ENCODE measurements around the gene LYPLAL1.
"Not testable (repeated sequence)": the region's sequence is repeated elsewhere in the genome, so short reads cannot be mapped to it uniquely, and the experiment has no call there.

Gene LYPLAL1

DNA sequence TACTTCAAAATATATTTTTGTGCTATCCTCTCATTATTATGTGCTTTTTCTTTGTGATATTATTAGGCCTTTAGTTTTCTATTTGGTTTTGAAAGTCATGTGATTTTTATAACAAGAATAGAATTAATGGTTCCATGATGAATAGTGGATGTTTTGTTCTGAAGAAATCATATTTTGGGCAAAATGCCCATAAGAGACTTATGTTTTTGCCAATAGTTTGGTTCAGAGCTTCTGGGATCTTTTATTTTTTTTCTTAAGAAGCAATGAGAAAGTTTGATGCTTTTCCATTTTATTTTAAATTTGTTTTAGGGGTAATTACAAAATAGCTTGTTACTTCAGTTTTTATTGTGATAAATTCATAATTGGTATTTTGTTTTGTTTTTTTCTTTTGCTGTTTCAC, 49.8 kb downstream of the LYPLAL1 start:
- no peak for DNase-seq

DNA sequence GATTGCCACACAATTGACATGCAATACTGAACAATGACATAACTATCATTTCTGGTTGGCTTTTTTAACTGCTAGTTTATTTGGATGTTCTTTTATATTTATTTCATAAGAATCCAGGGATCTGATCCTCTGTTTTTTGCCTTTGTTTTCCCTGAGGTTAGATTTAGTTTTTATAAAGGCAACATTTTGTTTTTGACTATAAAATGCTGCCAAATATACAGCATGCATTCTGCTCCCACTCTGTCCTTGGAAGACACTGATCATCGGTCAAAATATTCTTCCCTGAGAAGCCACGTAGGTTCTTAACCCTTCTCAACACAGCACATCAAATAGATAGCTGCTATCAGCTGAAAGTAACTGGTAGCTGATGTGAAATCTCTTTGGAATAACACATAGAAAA, 52.5 kb downstream of the LYPLAL1 start:
- no peak for DNase-seq

DNA sequence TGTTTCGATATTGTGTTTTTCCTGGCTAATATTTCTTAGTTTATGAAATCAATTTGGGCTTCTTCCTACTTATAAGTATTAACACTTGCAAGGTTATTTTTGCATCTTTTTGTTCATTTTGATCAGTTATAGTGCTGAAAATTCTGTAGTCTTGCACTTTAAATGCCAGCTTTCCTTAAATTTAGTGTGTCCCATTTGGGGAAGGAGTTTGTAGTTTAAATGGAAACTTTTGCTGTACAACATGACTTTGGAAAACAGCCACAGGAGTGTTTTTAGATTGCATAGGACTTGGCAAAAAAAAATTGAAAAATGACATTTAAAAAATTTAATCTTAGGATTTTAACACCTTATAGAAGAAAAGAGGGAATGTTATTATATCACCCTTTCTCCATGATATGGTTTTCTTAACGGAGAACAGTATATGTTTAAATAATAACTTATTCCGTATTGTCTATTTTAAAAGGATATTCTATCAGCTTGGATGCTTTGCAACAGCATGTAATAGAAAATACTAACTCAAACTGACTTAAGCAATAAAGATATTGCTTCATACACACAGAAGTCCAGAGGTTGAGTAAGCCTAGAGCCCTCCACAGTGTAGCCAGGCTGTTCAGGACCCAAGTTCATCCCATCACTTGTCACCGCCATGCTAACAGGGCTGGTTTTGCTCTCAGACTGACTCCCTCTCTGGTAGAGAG, 53.8 kb downstream of the LYPLAL1 start:
- no peak for DNase-seq

DNA sequence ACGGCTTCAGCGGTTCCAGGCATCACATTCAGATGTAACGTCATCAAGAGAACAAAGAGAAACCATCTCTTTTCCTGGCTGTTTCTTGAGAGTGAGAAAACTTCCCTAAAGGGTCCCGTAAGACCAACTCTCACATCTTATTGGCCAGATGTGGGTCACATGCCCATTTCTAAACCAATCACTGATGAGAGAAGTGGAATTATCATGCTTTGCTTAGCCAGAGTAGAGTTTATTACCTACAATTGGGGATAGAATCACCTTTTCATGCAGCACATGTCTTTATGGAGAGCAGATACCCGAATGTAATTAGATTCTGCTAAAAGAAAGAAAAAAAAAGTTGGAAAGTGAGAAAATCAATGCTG, 54.4 kb downstream of the LYPLAL1 start:
- DNase-seq, result no peak

DNA sequence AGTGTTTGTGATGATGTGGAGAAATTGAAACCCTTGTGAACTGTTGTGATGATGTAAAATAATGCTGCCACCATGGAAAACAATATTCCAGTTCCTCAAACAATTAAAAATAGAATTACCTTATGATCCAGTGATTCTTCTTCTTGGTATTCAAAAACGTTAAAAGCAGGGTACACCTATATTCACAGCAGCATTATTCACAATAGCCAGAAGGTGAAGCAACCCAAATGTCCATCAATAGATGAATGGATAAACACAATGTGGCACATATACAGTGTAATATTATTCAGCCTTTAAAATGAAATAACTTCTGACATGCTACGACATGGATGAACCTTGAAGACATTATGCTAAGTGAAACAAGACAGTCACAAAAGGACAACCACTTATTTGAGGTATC, 59.2 kb downstream of the LYPLAL1 start:
- no peak for DNase-seq

DNA sequence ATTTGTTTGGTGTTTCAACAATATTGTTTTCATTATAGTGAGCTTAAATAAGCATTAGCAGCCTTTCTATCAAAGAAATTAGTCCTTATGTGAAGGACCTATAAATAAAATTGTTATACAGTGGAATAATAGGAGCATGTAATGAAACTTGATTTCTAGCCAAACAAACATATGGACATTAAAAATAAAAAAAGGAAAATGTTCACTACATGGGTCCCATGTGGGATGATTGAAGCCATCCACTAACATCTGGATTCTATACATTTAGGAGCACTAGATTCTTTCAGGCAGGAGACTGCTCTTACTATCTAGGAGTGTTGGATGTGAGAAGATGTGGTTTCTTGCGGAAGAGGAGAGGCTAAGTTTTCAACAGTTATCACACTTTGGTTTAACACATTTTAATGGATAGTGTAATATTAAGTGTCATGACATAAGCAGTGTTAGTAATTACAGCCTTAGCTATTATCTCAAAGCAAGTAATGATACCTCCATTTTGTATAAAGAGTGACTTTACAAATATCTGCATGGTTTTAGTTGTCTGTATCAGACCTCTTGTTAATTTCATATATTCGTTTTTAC, 62.3 kb downstream of the LYPLAL1 start:
- no peak for DNase-seq

DNA sequence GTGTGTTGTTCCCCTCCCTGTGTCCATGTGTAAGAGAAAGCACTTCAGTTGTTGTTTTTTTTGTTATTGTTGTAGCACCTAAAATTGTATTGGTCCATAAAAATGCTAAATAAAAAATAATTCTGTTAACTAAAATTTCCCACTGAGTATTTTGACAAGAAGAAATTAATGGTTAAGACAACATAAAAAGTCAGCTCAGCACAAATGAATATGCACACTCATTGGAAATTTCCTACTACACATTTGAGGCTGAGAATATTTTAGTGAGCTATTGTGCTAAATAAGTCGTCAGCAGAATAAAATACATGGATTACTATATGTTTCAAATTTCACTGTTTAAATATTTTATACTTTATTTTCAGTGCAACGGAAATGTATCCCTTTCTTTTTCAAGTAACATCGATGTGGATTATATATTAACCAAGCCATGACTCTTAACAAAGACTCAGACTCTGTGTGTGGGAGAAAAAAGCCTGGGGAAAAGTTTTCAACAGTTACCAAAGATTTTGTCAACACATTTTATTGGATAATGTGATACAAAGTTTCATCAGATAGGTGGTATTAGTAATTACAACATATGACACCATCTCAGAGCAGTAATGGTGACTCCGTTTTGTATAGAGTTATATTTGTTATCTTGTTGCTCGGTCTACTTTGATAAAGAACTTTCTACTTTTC, 63.4 kb downstream of the LYPLAL1 start:
- no peak for DNase-seq

DNA sequence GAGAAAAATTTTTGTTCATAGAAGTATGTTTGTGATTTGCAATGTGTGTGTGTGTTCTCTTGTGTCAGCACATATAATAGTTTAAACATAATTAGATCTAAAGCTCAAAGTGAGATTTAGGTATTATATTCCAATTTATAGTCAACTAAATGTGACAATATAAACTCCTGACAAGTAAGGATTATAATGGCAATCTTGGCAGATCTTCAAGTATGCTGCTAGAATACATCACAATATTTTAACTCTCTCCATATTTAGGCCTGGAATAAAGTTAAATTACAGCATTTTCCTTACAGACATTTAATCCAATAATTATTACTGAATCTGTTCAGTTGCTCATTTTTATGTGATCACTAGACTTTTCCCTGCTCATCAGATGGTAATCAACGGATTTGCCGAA, 65.8 kb downstream of the LYPLAL1 start:
- no peak for DNase-seq

DNA sequence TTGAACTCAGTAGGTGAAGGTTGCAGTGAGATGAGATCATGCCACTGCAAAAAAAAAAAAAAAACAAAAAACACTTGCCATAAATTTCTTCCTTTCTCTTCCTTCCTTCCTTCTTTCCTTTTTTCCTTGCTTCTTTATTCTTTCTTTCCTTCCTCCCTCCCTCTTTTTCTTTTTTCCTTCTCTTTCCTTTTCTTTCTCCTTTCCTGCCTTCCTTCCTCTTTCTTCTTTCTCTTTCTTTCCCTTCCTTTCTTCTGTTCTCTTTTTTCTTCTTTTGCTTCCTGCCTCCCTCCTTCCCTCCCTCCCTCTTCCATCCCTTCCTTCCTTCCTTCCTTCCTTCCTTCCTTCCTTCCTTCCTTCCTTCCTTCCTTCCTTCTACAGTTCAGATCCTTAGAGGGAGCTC, 71.2 kb downstream of the LYPLAL1 start:
- no peak for DNase-seq

DNA sequence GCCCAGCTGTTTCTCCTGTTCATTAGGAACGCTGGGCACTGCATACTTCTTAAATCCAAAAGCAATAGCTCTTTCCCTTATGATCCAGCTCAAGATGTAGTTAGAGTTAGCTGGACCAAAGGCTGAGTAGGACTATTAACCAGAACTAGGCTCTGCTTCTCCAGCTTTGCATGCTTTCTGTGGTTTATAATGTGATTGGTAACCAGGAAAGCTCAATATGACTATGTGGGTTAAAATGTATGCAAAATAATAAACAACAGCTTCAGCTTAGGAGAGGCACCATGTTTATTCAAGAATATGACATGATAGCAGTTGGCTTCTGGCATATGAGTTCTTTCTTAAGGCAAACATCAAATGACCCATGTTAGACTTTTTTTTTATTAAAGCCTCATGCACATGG, 73.8 kb downstream of the LYPLAL1 start:
- DNase-seq, result no peak

DNA sequence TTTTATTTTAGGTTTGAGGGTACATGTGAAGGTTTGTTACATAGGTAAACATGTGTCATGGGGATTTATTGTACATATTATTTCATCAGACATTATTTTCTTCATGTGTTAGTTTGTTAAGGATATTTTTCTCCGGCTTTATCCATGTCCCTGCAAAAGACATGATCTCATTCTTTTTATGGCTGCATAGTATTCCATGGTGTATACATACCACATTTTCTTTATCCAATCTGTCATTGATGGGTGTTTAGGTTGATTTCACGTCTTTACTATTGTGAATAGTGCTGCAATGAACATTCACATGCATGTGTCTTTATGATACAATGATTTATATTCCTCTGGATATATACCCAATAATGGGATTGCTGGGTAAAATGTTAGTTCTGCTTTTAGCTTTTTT, 76.8 kb downstream of the LYPLAL1 start:
- not testable (repeated sequence) for DNase-seq

DNA sequence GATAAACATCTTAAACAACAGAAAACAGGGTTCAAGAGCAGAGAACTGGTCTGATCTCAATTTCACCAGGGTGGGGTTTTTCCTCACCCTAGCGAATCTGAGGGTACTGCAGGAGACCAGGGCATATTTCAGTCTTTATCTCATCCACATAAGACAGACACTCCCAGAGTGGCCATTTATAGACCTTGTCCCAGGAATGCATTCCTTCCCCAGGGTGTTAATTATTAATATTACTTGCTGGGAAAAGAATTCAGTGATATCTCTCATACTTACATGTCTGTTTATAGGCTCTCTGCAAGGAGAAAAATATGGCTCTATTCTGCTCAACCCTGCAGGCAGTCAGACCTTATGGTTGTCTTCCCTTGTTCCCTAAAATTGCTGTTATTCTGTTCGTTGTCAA, 84.1 kb downstream of the LYPLAL1 start:
- no peak for DNase-seq

DNA sequence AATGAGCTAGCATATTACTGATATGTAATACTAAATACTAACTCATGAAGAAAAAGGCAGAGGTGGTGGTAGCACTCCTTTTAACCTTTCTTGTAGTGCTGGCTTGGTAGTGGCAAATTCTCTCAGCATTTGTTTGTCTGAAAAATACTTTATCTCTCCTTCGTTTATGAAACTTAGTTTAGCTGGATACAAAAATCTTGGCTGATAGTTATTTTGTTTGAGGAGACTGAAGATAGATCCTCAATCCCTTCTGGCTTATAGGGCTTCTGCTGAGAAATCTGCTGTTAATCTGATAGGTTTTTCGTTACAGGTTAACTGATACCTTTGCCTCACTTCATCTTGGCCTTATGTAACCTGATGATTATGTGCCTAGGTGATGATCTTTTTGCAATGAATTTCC, 87.8 kb downstream of the LYPLAL1 start:
- DNase-seq, result no peak
